ENCODE data around the gene PDE6B.
"Not testable (repeated sequence)": the region's sequence is repeated elsewhere in the genome, so short reads cannot be mapped to it uniquely, and the experiment has no call there.

PDE6B gene

DNA sequence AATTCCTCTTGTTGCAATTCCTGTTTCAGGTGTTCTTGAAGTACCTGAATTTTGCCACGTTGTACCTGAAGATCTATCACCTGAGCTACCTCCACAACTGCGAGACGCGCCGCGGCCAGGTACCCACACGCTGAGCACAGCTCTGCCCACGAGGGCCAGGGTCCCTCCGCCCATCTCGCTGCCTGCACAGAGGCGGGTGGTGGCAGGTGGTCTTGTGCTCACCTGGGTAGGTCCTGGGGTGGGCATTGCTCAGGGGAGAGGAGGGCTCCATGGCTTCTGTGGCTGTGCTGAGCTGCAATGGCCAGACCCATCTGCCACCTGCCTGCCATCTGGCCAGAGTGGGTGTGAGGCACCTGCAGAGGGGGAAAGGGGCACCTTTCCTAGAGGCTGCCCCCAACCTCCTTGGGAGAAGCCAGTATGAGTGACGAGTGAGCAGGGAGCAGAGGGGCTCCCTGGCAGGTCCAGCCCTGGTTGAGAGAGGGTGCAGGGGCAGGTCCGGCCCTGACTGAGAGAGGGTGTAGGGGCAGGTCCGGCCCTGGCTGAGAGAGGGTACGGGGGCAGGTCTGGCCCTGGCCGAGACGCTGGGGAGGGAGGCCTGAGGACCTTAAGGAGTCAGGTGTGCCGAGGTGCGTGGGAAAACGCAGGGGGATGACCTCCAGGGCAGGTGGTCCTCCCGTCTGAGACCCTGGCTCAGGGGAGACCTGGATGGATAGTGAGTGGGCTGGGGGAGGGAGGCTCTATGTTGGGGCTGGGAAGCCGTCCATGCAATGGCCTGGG, 10.7 kb downstream of the PDE6B start:
- no peak for DNase-seq (ENCODE audit: low read depth in 2 of 2, low spot score in 1 of 2)

DNA sequence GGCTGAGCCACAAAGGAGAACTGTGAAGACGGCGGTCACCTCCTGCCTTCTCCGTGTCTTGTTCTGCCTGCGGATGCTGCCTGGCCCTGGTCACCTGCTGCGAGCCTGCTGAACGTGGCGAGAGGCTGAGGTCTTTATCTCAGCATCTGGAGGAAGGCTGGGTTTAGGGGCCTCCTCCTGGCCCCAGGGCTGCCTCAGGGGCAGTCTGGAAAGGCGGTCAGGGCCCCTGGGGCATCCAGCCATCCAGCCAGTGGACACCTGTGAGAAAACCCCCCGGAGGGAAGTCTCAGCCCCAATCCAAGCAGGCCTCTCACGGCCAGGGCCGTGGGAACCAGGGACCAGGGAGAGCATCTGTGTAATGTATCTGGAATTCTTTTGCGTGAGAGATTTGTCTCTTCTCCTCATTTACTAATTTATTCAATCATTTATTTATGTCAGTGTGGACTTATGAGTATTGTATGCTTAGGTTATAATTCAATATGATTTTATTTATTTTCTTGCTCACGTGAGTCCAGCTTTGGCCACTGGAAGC, 11.3 kb downstream of the PDE6B start:
- DNase-seq (ENCODE audit: low read depth in 2 of 2, low spot score in 1 of 2): no peak

DNA sequence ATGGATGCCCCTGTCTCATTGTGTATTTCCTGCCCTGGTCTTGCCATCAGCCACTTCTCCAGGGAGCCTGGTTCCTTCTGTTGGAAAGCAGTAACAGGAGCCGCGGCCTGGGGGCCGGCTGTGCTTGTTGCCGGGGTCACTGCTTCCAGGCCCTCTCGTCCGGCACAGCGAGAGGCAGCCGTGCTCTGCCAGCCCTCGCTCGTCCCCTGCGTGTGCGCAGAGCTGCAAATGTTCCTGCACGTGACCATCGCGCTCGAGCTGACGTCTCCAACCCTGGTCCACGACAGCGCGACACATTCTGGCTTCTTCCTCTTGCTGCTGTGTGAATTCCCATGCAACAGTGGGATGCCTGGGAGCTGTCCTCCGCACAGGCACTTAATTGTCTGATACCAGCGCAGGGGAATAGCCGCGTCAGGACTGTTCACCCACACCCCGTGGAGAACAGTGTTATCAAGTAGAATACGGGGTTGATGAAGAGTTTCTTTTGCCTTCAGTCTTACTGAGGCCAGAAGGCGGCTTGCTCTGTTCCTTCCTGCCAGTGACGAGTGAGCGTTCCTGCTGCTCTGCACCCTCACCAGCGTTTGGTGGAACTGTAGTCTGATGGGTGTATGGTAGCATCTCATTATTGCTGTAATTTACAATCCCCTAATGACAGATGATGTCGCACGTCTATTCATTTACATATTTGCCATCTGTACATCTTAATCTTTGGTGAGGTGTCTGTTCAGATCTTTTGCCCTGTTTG, 12.3 kb downstream of the PDE6B start:
- no peak for DNase-seq (ENCODE audit: low read depth in 2 of 2, low spot score in 1 of 2)

DNA sequence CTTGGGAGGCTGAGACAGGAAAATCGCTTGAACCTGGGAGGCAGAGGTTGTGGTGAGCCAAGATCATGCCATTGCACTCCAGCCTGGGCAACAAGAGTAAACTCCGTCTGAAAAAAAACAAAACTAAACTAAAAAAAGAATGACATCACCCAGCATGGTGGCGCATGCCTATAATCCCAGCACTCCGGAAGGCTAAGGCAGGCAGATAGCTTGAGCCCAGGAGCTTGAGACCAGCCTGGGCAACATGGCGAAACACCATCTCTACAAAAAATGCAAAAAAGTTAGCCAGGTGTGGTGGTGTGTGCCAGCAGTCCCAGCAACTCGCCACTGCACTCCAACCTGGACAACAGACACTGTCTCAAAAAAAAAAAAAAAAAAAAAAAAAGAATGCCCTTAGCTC, 17.0 kb downstream of the PDE6B start:
- DNase-seq (ENCODE audit: low read depth in 2 of 2, low spot score in 1 of 2): not testable (repeated sequence)

DNA sequence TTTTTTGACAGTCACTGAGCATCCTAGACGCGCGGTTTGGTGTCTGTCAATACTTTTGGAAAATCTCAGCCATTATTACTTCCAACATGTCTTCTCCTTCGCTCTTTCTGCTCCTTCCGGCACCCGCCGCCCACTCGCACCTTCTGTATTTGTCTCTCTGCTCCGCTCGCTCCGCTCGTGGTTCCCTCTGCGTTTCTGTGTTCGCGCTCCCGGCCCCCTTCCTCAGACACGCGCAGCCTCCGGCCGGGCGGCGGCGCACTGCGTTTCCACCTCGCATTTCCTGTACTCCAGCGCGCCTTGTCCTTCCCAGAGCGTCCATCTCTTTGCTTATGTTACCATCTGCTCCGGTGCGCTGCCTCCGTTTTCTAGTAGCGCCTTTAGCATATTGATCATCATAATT, 21.1 kb downstream of the PDE6B start:
- DNase-seq (ENCODE audit: low read depth in 2 of 2, low spot score in 1 of 2): no peak

DNA sequence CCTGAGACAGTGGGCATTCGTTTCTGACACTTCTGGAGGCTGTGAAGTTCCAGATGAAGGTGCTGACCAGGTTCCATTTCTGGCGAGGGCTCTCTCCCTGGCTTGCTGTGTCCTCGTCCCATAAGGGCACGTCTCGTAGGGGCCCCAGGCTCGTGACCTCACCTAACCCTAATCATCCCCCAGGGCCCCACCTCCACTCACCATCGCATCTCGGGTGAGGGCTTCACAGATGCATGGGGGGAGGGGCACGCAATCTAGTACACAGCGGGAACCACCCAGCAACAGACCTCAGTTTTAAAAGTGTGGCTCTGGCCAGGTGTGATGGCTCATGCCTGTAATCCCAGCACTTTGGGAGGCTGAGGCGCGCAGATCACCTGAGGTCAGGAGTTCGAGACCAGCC, 22.1 kb downstream of the PDE6B start:
- DNase-seq (ENCODE audit: low read depth in 2 of 2, low spot score in 1 of 2): no peak

DNA sequence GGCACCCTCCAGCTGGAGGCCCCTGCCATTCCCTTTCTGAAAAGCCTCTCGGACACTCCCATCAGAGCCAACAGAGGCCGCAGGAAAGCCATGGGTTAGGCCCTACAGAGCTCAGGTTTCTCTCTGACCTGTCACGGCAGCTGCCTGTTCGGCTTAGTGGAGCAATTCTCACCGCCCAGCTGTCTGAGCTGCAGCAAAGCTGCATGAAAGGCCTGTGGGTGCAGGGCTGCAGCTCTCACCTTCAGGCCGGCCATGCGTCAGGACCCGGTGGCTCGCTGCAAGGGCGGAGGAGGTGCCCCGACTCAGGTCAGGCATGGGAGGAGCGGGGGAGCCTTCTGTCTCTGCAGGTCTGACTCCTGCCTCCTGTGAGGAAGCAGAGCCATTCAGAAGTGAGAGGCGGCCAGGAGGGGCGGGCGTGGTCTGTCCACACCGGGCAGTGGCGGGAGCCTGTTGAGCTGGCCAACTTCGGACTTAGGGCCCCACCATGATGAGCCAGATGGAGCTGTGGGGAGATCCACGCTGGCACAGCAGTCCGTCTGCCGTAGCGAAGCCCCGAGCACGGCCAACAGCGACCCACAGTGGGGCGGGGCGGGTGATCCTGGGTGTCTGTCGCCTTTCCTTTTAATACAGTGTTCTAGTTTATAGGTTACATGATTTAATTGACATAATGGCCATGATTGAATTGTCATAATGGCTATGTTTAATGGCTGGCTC, 23.4 kb downstream of the PDE6B start:
- DNase-seq (ENCODE audit: low read depth in 2 of 2, low spot score in 1 of 2): no peak

DNA sequence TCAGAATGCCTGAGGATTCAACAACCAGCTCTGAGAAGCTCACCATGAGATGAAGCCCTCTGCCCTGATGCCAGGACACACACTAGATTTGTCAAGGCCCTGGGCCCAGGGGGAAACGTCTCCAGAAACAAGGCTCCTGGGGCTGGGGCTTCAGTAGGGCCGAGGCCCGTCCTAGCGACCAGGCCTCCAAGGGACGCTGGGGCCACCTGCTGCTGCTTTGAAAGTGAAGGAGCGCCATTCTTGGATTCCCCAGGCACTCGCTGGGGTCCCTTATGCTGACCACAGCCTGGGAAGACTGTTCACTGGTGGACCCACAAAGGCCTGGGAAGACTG, 23.9 kb downstream of the PDE6B start:
- DNase-seq (ENCODE audit: low read depth in 2 of 2, low spot score in 1 of 2): no peak

DNA sequence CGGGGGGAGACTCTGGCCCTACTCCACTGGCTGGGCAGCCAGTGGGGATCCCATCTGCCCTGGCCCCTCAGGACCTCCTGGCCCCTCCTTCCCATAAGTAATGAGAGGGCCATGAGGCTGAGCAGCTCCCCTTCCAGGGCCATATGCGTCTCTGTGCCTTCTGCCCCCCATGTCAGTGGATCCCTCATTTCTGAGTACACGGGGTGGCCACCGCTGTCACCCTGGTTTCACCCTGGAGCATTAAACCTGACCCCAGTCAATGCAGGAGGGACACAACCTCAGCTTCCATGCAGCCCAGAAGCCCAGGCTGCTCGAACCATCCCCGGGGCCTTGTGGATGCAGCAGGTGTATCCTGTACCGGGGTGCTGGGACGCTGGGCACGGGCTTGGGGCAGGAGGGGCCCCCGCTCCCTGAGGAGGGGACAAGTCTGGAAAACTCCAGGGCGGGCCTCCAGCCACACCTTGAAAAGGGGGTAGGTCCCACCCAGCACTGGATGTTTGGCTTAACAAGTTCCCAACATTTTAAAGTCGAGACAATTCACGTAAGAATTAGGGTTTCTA, 24.5 kb downstream of the PDE6B start:
- DNase-seq (ENCODE audit: low read depth in 2 of 2, low spot score in 1 of 2): no peak

DNA sequence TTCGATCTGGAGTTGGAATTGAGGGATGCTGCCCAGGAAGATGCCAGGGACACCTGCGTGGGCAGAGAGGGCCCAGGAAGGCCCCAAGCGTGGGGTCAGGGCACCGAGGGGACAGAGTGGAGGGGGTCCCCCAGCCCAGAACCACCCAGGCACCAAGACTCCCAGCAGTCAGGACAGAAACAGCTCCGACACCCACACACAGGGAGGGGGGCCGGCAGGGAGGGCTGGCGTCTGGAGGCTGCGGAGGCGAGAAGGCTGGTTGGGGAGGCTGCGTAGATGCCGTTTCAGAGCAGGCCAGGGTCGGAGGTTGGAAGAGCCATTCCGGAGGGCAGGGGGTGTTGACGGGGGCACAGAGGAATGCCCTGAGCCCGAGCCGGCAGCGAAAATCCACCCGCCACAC, 25.1 kb downstream of the PDE6B start:
- DNase-seq (ENCODE audit: low read depth in 2 of 2, low spot score in 1 of 2): no peak

DNA sequence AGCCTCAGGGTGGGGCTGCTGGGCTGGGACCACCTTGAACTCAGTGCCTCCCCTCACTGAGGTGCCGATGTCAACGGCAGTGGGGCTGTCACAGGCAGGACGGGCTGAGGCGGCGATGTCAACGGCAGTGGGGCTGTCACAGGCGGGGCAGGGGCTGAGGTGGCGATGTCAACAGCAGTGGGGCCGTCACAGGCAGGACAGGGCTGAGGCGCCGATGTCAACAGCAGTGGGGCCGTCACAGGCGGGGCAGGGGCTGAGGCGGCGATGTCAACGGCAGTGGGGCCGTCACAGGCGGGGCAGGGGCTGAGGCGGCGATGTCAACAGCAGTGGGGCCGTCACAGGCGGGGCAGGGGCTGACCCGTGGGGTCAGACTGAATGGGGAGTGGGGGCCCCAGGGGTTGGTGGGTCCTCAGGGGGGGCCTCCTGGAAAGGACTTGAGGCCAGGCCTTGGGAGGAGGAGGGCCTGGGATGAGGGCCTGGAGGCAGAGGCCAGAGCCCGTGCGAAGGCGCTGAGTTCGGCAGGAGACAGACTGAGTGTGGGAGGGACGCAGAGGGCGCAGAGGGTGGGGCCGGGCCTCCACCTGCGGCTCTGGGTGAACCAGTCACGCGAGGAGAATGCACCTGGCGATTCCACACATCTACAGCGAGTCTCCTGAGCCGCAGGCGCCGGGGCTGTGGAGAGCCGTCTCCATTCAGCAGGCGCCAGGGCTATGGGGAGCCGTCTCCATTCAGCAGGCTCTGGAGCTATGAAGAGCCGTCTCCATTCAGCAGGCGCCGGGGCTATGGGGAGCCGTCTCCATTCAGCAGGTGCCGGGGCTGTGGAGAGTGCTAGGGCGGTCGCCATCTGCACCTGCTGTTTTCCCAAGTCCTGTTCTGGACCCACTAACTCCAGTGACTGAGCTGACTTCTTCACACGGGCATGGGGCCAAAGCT, 25.8 kb downstream of the PDE6B start:
- DNase-seq (ENCODE audit: low read depth in 2 of 2, low spot score in 1 of 2): no peak

DNA sequence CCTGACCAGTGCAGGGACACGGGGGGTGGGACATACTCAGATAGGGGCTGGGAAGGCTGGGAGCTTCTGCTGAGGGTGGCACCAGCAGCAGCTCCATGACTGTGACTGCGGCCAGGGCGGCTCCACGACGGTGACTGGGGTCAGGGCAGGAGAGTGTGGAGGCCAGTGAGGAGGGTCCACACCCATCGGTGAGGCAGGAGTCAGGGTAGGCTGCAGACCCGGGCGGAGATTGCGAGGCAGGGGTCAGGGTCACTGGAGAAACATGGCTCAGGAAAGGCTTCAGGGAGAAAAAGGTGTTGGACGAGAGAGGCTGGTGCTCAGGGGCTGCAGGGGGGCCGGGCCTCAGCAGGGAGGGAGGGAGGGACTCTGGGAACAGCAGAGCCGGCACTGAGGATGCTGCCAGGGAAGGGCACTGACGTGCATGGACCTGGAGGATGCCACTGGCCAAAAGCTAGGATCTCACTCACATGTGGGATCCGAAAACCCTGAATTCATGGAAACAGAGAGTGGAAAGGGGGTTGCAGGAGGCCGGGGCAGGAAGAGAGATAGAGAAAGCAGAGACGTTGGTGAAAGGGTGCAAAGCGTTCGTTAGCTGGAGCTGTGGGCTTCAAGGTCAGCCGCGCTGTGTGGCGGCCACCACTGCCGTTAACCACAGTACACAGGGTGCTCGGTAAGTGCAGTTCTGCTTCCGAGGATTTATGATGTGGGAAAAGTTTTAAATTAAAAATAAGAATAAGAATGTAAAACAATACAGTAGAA, 26.7 kb downstream of the PDE6B start:
- DNase-seq (ENCODE audit: low read depth in 2 of 2, low spot score in 1 of 2): no peak

DNA sequence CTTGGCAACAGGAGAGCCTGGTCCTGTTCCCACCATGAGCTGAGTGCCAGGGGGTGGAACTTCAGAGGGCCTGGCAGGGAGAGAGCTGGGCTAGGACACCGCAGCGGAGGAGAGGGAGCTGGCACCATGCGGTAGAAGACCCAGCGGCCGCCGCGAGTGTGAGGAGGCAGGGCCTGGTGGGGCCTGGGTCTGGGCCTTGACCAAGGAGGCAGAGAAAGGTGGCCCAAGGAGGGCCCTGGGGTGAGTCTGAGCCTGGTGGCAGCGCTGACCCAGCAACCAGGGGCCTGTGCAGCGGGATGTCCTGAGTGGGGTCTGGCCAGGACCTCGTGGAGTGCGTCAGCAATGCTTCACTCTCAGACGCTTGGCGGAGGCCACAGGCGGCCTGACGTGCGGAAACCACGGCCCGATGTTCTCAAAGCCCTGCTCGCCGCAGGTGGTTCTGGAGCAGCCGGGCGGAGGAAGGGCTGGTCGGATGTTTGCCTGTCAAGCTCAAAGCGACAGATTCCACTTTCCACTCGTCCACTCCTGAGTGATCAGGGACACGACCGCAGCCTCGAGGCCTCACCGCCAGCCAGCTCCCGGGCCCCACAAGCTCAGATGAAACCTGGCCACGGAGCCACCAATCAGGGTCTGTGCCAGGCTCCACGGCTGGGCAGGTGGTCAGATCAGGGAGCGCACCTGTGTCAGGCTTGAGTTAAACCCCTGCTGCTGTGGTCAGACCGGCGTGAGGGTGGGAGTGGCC, 27.9 kb downstream of the PDE6B start:
- no peak for DNase-seq (ENCODE audit: low read depth in 2 of 2, low spot score in 1 of 2)

DNA sequence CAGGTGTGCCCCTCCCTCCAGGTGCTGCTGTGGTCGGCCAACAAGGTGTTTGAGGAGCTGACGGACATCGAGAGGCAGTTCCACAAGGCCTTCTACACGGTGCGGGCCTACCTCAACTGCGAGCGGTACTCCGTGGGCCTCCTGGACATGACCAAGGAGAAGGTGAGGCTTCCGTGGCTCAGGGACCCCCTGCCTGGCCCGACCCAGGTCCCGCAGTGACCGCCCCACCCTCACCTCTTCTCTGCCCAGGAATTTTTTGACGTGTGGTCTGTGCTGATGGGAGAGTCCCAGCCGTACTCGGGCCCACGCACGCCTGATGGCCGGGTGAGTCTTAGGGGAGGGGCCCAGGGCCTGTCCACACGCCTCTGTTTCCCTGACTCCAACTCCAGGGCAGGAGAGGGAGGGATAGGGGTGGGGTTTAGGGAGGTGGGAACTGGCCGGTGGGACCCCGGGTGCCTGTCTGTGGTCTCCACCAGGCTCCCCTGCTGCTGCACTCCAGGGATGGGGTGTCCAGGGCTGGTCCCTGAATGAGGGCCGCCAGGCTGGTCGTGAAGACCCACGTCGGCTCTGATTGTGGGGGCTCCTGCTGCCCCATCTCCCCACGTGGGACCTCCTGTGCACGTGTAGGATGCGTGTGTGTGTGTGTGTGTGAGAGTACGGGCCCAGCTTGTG, 28.6 kb downstream of the PDE6B start:
- DNase-seq (ENCODE audit: low read depth in 2 of 2, low spot score in 1 of 2): no peak

DNA sequence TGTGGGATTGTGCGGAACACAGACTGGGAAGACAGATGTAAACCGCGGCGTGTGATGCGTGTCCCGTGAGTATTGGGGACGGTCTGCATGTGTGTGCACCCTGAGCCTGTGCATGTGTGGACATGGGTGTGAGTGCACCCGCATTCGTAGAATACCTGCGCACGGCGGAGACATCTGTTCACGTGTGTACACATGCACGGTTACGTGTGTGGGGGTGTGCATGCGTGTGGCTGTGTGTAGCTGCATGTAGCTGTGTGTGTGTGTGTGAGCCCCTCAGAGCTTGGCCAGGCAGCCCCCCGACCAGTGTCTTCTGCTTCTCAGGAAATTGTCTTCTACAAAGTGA, 29.1 kb downstream of the PDE6B start:
- DNase-seq (ENCODE audit: low read depth in 2 of 2, low spot score in 1 of 2): no peak

DNA sequence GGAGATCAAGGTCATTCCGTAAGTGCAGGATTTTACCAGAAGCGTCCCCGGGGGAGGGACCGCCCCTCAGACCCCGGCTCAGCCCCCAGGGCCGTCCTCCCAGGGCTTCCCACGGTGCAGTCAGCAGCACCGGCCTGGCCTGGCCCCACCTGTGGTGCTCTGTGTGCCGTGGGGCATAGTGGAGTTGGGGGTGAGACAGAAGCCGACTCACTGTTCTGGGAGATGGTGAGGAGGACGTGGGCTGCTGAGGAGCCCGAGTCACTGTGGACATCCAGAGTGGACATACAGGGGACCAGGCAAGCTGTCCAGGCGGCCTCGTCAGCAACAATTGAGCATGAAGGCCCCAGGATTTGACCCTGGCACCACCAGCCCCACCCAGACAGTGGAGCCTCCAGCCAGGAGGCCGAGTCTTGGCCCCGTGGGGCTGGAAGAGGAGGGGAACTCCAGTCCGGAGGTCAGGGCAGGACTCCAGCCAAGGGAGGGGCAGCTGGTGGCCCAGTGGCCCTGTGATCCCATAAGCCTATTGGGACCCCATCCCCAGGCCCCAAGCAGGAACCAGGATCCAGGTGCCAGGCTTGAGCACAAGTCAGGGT, 29.6 kb downstream of the PDE6B start:
- DNase-seq (ENCODE audit: low read depth in 2 of 2, low spot score in 1 of 2): no peak

DNA sequence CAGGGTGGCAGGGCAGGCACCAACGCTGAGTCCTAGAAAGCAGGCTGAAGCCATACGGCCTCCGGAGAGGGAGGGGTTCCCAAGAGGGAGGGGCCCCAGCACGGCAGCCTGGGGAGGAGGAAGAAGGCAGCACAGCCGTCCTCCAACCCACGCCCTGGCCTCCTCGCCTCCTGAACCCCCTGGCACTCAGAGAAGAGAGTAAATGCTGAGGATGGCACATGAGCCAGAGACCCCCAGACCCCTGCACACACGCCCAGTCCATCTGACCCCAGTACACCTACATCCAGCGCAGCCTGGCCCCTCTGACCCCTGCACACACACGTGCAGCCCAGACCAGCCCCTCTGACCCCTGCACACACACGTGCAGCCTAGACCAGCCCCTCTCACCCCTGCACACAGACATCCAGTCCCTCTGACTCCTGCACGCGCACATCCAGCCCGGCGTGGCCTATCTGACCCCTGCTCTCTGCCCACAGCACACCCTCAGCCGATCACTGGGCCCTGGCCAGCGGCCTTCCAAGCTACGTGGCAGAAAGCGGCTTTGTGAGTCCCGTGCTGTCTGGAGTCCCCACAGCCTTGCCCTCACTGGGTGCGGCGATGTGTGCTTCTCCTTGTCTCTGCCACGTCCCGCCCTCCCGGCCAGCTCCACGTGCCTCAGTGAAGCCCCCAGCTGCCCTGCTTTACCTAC, 30.2 kb downstream of the PDE6B start:
- DNase-seq (ENCODE audit: low read depth in 2 of 2, low spot score in 1 of 2): no peak

Data from stimulated activated CD8-positive, alpha-beta memory T cell treated with anti-CD3 and anti-CD28 coated beads, Interleukin-4, amount 100 ng/mL, for 4 hours (primary cell).